ENCODE measurements around the gene SMYD1. TPM values are rescaled to one million over a fixed set of nuclear protein-coding genes. Genes with fewer than 3 reads are reported as not detected.

The SMYD1 gene
- total RNA-seq, 1 donor from 2014 or later = 0.25 TPM

GRCh38 chr2:88098558-88098900 is 30.9 kb downstream of the SMYD1 start:
- Mint-ChIP-seq H3K9me3 (ENCODE audit: unreplicated experiment) (peaks cover 3% of the 10 kb centered on the region), H3K4me1 (ENCODE audit: low read depth, unreplicated experiment) (no peaks in the 10 kb centered on the region), H3K36me3 (ENCODE audit: unreplicated experiment) (peaks cover 3% of the 10 kb centered on the region), H3K4me3 (ENCODE audit: unreplicated experiment) (no peak overlapping the region), H3K27ac (ENCODE audit: unreplicated experiment) (no peak overlapping the region), H3K27me3 (ENCODE audit: unreplicated experiment) (peaks cover 2% of the 10 kb centered on the region)
- no peak for DNase-seq
- TF ChIP-seq CTCF (IDR thresholded peaks at IDR 0.05; ENCODE audit: partially characterized antibody, unreplicated experiment) = no peak

GRCh38 chr2:88099798-88100488 is 32.3 kb downstream of the SMYD1 start:
- Mint-ChIP-seq H3K27me3 (ENCODE audit: unreplicated experiment) (no peaks in the 10 kb centered on the region), H3K9me3 (ENCODE audit: unreplicated experiment) (peaks cover 3% of the 10 kb centered on the region), H3K36me3 (ENCODE audit: unreplicated experiment) (no peaks in the 10 kb centered on the region), H3K4me1 (ENCODE audit: low read depth, unreplicated experiment) (no peaks in the 10 kb centered on the region), H3K27ac (ENCODE audit: unreplicated experiment) (no peak overlapping the region), H3K4me3 (ENCODE audit: unreplicated experiment) (no peak overlapping the region)
- no peak for TF ChIP-seq CTCF (IDR thresholded peaks at IDR 0.05; ENCODE audit: partially characterized antibody, unreplicated experiment)
- no peak for DNase-seq

GRCh38 chr2:88100489-88100858 is 32.8 kb downstream of the SMYD1 start:
- Mint-ChIP-seq H3K27ac (ENCODE audit: unreplicated experiment) (no peak overlapping the region), H3K9me3 (ENCODE audit: unreplicated experiment) (peaks cover 3% of the 10 kb centered on the region), H3K27me3 (ENCODE audit: unreplicated experiment) (no peaks in the 10 kb centered on the region), H3K4me3 (ENCODE audit: unreplicated experiment) (no peak overlapping the region), H3K4me1 (ENCODE audit: low read depth, unreplicated experiment) (no peaks in the 10 kb centered on the region), H3K36me3 (ENCODE audit: unreplicated experiment) (no peaks in the 10 kb centered on the region)
- DNase-seq = no peak
- no peak for TF ChIP-seq CTCF (IDR thresholded peaks at IDR 0.05; ENCODE audit: partially characterized antibody, unreplicated experiment)

GRCh38 chr2:88108796-88109195 is 41.2 kb downstream of the SMYD1 start:
- Mint-ChIP-seq H3K27me3 (ENCODE audit: unreplicated experiment) (no peaks in the 10 kb centered on the region), H3K27ac (ENCODE audit: unreplicated experiment) (no peak overlapping the region), H3K4me3 (ENCODE audit: unreplicated experiment) (no peak overlapping the region), H3K4me1 (ENCODE audit: low read depth, unreplicated experiment) (no peaks in the 10 kb centered on the region), H3K9me3 (ENCODE audit: unreplicated experiment) (peaks cover 6% of the 10 kb centered on the region), H3K36me3 (ENCODE audit: unreplicated experiment) (no peaks in the 10 kb centered on the region)
- TF ChIP-seq CTCF (IDR thresholded peaks at IDR 0.05; ENCODE audit: partially characterized antibody, unreplicated experiment) = no peak
- no peak for DNase-seq

GRCh38 chr2:88110830-88111229 is 43.2 kb downstream of the SMYD1 start:
- DNase-seq = no peak
- Mint-ChIP-seq H3K36me3 (ENCODE audit: unreplicated experiment) (no peaks in the 10 kb centered on the region), H3K27ac (ENCODE audit: unreplicated experiment) (no peak overlapping the region), H3K9me3 (ENCODE audit: unreplicated experiment) (peaks cover 6% of the 10 kb centered on the region), H3K27me3 (ENCODE audit: unreplicated experiment) (no peaks in the 10 kb centered on the region), H3K4me1 (ENCODE audit: low read depth, unreplicated experiment) (no peaks in the 10 kb centered on the region), H3K4me3 (ENCODE audit: unreplicated experiment) (no peak overlapping the region)
- no peak for TF ChIP-seq CTCF (IDR thresholded peaks at IDR 0.05; ENCODE audit: partially characterized antibody, unreplicated experiment)
